Uterus (tissue), 2 donors: ENCODE data around the gene LRRC72.

ENCODE experiments used
- POLR2A ChIP-seq, 2 donors: fragments of 450-650 bp; IDR thresholded peaks; one replicate each; pipeline ENCODE4 v1.6.1; 2016; ENCODE audit warnings: antibody characterized with exemption in 2 of 2, mild to moderate bottlenecking in 1 of 2, moderate library complexity in 1 of 2
- TF ChIP-seq, protein P1 (sequence below), 4 experiments: fragments of 200-600 bp in 2 of 4; fragments of 450-650 bp in 2 of 4; sonication (generic) in 2 of 4; IDR thresholded peaks; one replicate each; pipeline ENCODE4 v1.5.1; 2016 to 2019; ENCODE audit warnings: antibody characterized with exemption in 4 of 4, mild to moderate bottlenecking in 2 of 4, moderate library complexity in 1 of 4

GRCh38 chr7:16564909-16565426 is 38.3 kb downstream of the LRRC72 start:
- TF ChIP-seq, protein P1, sequence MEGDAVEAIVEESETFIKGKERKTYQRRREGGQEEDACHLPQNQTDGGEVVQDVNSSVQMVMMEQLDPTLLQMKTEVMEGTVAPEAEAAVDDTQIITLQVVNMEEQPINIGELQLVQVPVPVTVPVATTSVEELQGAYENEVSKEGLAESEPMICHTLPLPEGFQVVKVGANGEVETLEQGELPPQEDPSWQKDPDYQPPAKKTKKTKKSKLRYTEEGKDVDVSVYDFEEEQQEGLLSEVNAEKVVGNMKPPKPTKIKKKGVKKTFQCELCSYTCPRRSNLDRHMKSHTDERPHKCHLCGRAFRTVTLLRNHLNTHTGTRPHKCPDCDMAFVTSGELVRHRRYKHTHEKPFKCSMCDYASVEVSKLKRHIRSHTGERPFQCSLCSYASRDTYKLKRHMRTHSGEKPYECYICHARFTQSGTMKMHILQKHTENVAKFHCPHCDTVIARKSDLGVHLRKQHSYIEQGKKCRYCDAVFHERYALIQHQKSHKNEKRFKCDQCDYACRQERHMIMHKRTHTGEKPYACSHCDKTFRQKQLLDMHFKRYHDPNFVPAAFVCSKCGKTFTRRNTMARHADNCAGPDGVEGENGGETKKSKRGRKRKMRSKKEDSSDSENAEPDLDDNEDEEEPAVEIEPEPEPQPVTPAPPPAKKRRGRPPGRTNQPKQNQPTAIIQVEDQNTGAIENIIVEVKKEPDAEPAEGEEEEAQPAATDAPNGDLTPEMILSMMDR (IDR thresholded peaks at IDR 0.05) = peak; percentile 64 to 76 (median 67)
- no peak for TF ChIP-seq POLR2A (IDR thresholded peaks at IDR 0.05)
